Testis (tissue), 2 donors: ENCODE measurements around the gene SELENOM.

ENCODE experiments used
- POLR2A ChIP-seq: fragments of 450-650 bp; IDR thresholded peaks from one replicate; pipeline ENCODE4 v1.6.1; 2017; ENCODE audit warnings: antibody characterized with exemption, mild to moderate bottlenecking, moderate library complexity
- TF ChIP-seq, protein P1 (sequence below), 3 experiments: fragments of 450-650 bp in 2 of 3; fragments of 200-600 bp in 1 of 3; sonication (generic) in 1 of 3; IDR thresholded peaks; one replicate each; pipeline ENCODE4 v1.5.1; 2016 to 2019; ENCODE audit warnings: antibody characterized with exemption in 3 of 3, mild to moderate bottlenecking in 2 of 3, moderate library complexity in 1 of 3

DNA sequence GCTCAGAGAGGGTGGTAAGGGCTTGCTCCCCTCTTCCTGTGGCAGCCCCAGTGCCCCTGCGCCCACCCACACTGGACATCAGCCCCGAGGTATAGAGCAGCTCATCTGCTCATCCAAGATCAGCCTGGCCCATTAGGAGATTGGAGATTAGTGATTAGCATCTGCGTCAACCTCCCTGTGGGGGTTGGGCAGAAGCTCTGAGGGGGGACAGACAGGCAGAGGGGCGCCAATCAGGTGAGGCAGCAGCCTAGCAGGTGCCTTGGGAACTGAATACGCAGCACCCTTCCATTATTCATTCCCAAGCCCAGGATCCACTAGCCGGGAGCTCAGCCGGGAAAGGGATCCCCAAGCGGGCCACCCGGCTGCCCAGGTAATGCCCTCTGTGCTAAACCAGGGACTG, 15.2 kb downstream of the SELENOM start:
- TF ChIP-seq, protein P1, sequence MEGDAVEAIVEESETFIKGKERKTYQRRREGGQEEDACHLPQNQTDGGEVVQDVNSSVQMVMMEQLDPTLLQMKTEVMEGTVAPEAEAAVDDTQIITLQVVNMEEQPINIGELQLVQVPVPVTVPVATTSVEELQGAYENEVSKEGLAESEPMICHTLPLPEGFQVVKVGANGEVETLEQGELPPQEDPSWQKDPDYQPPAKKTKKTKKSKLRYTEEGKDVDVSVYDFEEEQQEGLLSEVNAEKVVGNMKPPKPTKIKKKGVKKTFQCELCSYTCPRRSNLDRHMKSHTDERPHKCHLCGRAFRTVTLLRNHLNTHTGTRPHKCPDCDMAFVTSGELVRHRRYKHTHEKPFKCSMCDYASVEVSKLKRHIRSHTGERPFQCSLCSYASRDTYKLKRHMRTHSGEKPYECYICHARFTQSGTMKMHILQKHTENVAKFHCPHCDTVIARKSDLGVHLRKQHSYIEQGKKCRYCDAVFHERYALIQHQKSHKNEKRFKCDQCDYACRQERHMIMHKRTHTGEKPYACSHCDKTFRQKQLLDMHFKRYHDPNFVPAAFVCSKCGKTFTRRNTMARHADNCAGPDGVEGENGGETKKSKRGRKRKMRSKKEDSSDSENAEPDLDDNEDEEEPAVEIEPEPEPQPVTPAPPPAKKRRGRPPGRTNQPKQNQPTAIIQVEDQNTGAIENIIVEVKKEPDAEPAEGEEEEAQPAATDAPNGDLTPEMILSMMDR (IDR thresholded peaks at IDR 0.05), result no peak
- TF ChIP-seq POLR2A, result no peak
